HG03432 (cell line): Measurements from ENCODE around the gene TACC2.

Experiments
- ATAC-seq: cut with Tn5 transposase; IDR thresholded peaks from one replicate; pipeline ENCODE4 v1.9.1; 2021; ENCODE audit warnings: mild to moderate bottlenecking, moderate library complexity; ENCODE audit not compliant: unreplicated experiment

TACC2 gene

DNA sequence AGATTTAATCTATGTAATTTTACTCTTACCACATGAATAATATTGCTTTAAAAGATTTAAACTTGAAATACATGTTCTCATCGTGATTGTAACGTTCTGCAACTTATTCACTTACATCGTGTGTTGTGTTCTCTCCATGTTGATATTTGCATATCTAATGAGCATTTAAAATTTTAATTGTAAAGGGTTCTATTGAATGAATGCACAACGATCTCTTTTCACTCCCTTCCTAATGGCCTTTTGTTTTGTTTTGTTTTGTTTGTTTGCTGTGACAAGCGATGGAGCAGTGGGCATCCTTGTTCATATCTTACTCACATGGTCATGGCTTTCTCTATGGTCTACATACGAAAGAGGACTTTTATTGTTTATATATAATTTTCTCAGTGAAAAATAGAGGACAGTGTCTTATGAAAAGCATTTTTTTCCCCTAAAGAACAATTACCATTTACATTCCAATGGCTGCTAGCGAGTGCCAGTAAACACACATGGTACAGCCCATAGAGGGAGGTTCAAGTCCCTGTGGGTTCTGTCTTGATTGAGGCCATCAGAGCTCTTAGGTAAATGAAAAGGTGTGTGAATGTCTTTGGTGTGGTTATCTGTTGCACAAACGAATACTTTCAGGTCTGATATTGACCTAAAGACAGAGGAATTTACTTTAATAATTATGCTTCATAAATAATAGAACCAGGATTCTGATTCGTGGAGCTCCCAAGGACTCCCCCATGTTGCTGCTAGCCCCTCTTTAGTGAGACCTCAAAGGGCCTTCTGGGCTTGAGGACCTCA lies 314.5 kb downstream of the TACC2 start:
- no peak for ATAC-seq
